ENCODE measurements around the gene IFITM2. TPM values are rescaled to one million over a fixed set of nuclear protein-coding genes. Genes with fewer than 3 reads are reported as not detected.
"Not testable (repeated sequence)": the region's sequence is repeated elsewhere in the genome, so short reads cannot be mapped to it uniquely, and the experiment has no call there.

IFITM2 gene
- total and polyA plus RNA-seq, 2 donors, result 14.8 to 765 TPM

- no peak overlapping the region for H3K27ac ChIP-seq (ENCODE audit: low read depth)
- DNase-seq (ENCODE audit: extremely low spot score), result no peak
- 35% methylated on average over 19 of the region's 19 CpGs for WGBS
- H3K36me3 ChIP-seq (ENCODE audit: insufficient read depth), result no peaks in the 10 kb centered on the region
- H3K4me3 ChIP-seq (ENCODE audit: low read depth, low read length), result no peak overlapping the region
- H3K4me1 ChIP-seq (ENCODE audit: insufficient read depth), result no peaks in the 10 kb centered on the region
Measured at GRCh38 chr11:304915-305843, 2.4 kb upstream of the IFITM2 start.

- H3K36me3 ChIP-seq (ENCODE audit: insufficient read depth), result no peaks in the 10 kb centered on the region
- no peak for DNase-seq (ENCODE audit: extremely low spot score)
- no peak overlapping the region for H3K27ac ChIP-seq (ENCODE audit: low read depth)
- no peaks in the 10 kb centered on the region for H3K4me1 ChIP-seq (ENCODE audit: insufficient read depth)
- 87% methylated on average over 10 of the region's 10 CpGs for WGBS
- no peak overlapping the region for H3K4me3 ChIP-seq (ENCODE audit: low read depth, low read length)
Measured at GRCh38 chr11:305844-306211, 1.8 kb upstream of the IFITM2 start.

GRCh38 chr11:306645-307371 is 808 bp upstream of the IFITM2 start:
- Histone ChIP-seq H3K27ac (ENCODE audit: low read depth) (peak overlapping the region; percentile 40), H3K4me1 (ENCODE audit: insufficient read depth) (no peaks in the 10 kb centered on the region), H3K36me3 (ENCODE audit: insufficient read depth) (no peaks in the 10 kb centered on the region), H3K4me3 (ENCODE audit: low read depth, low read length) (no peak overlapping the region)
- no peak for DNase-seq (ENCODE audit: extremely low spot score)
- WGBS, result 91% methylated on average over 17 of the region's 17 CpGs

- H3K27ac ChIP-seq (ENCODE audit: low read depth), result peak overlapping the region; percentile 62
- WGBS, result 44% methylated on average over 24 of the region's 24 CpGs
- H3K36me3 ChIP-seq (ENCODE audit: insufficient read depth); H3K4me1 ChIP-seq (ENCODE audit: insufficient read depth); DNase-seq (ENCODE audit: extremely low spot score): not testable (repeated sequence)
- H3K4me3 ChIP-seq (ENCODE audit: low read depth, low read length), result peak overlapping the region; percentile 28
Measured at GRCh38 chr11:308740-309665, 1.4 kb downstream of the IFITM2 start.

- 10% methylated on average over 5 of the region's 18 CpGs for WGBS
- not testable (repeated sequence) for DNase-seq (ENCODE audit: extremely low spot score); H3K4me1 ChIP-seq (ENCODE audit: insufficient read depth)
Measured at GRCh38 chr11:309979-310572, 2.5 kb downstream of the IFITM2 start.

GRCh38 chr11:311013-311748 is 3.6 kb downstream of the IFITM2 start:
- H3K4me1 ChIP-seq (ENCODE audit: insufficient read depth); H3K4me3 ChIP-seq (ENCODE audit: low read depth, low read length); H3K36me3 ChIP-seq (ENCODE audit: insufficient read depth); DNase-seq (ENCODE audit: extremely low spot score); H3K27ac ChIP-seq (ENCODE audit: low read depth): not testable (repeated sequence)
- 6% methylated on average over 9 of the region's 71 CpGs for WGBS

More at GRCh38 chr11:309979-310572, 2.5 kb downstream of the IFITM2 start:
- peak overlapping the region; percentile 42 for H3K4me3 ChIP-seq (ENCODE audit: low read depth, low read length)
- H3K27ac ChIP-seq (ENCODE audit: low read depth); H3K36me3 ChIP-seq (ENCODE audit: insufficient read depth): not testable (repeated sequence)

- 49% methylated on average over 14 of the region's 14 CpGs for WGBS
- Histone ChIP-seq H3K4me1 (ENCODE audit: insufficient read depth) (peaks cover 2% of the 10 kb centered on the region), H3K4me3 (ENCODE audit: low read depth, low read length) (peak overlapping the region; percentile 28), H3K27ac (ENCODE audit: low read depth) (peak overlapping the region; percentile 81), H3K36me3 (ENCODE audit: insufficient read depth) (no peaks in the 10 kb centered on the region)
- DNase-seq (ENCODE audit: extremely low spot score), result no peak
Measured at GRCh38 chr11:312092-312816, 4.6 kb downstream of the IFITM2 start.

- H3K4me1 ChIP-seq (ENCODE audit: insufficient read depth), result peaks cover 2% of the 10 kb centered on the region
Measured at GRCh38 chr11:313304-313786, 5.7 kb downstream of the IFITM2 start.

GRCh38 chr11:313787-314553 is 6.4 kb downstream of the IFITM2 start, which contains the start of gene IFITM1:
Gene IFITM1 (plus strand): TSS chr11:314040. CDS start chr11:314171, 131 bp downstream.
- H3K27ac ChIP-seq (ENCODE audit: low read depth), result peak within 1 kb of the TSS; percentile 92
- DNase-seq (ENCODE audit: extremely low spot score), result no peak
- no peaks in the 10 kb centered on the region for H3K36me3 ChIP-seq (ENCODE audit: insufficient read depth)
- peaks cover 2% of the 10 kb centered on the region for H3K4me1 ChIP-seq (ENCODE audit: insufficient read depth)
- 29% methylated on average over 18 of the region's 18 CpGs for WGBS
- peak within 1 kb of the TSS; percentile 66 for H3K4me3 ChIP-seq (ENCODE audit: low read depth, low read length)

More at GRCh38 chr11:313304-313786, 5.7 kb downstream of the IFITM2 start:
- 64% methylated on average over 8 of the region's 8 CpGs for WGBS
- no peak for DNase-seq (ENCODE audit: extremely low spot score)
- Histone ChIP-seq H3K27ac (ENCODE audit: low read depth) (peak overlapping the region; percentile 92), H3K4me3 (ENCODE audit: low read depth, low read length) (peak overlapping the region; percentile 3), H3K36me3 (ENCODE audit: insufficient read depth) (no peaks in the 10 kb centered on the region)

- not testable (repeated sequence) for H3K4me1 ChIP-seq (ENCODE audit: insufficient read depth); DNase-seq (ENCODE audit: extremely low spot score); H3K36me3 ChIP-seq (ENCODE audit: insufficient read depth)
- peak overlapping the region; percentile 73 for H3K27ac ChIP-seq (ENCODE audit: low read depth)
- WGBS, result 34% methylated on average over 6 of the region's 6 CpGs
- H3K4me3 ChIP-seq (ENCODE audit: low read depth, low read length), result peak overlapping the region; percentile 66
Measured at GRCh38 chr11:314554-314875, 6.9 kb downstream of the IFITM2 start.

- Histone ChIP-seq H3K27ac (ENCODE audit: low read depth) (no peak overlapping the region), H3K36me3 (ENCODE audit: insufficient read depth) (no peaks in the 10 kb centered on the region), H3K4me3 (ENCODE audit: low read depth, low read length) (peak overlapping the region; percentile 66), H3K4me1 (ENCODE audit: insufficient read depth) (peaks cover 2% of the 10 kb centered on the region)
- no peak for DNase-seq (ENCODE audit: extremely low spot score)
- 62% methylated on average over 9 of the region's 9 CpGs for WGBS
Measured at GRCh38 chr11:315051-315481, 7.5 kb downstream of the IFITM2 start.

All from urinary bladder (tissue), 4 donors.